SH-SY5Y (cell line): ENCODE measurements around the gene XYLT1.

ENCODE experiments used
- GATA2 ChIP-seq: IDR thresholded peaks from 2 replicates; pipeline ENCODE4 v1.6.1; 2011; ENCODE audit warnings: mild to moderate bottlenecking, low read depth, low read length
- GATA3 ChIP-seq: IDR thresholded peaks from 2 replicates; pipeline ENCODE4 v1.6.1; 2011; ENCODE audit warnings: low read depth, mild to moderate bottlenecking, low read length, moderate library complexity

DNA sequence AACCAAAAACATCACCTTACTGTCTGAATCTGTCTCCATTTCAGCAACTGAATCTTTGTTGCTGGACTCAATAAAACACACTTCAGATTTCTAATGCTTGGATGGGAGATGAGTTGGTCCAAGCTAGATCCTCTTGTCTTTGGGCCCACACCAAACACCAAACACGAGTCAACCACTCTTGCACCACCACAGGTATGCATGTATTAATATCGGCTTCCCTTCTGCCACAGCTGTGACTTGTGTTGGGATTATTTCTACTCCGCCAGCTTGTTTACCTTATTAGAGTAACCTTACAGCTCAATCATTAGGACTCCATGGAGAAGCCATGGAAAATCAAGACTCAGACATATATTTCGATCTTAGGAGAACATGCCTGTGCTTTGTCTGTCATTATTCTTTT, 49.9 kb downstream of the XYLT1 start:
- TF ChIP-seq GATA2 (no peak), GATA3 (no peak)
